GM15510 (cell line): Measurements from ENCODE around the gene TMPRSS9.

ENCODE experiments used
- POLR2A ChIP-seq: IDR thresholded peaks from 3 replicates; pipeline ENCODE4 v1.6.1; 2011; ENCODE audit warnings: borderline replicate concordance; ENCODE audit not compliant: insufficient read length; ENCODE audit errors: extremely low read depth

Gene TMPRSS9

DNA sequence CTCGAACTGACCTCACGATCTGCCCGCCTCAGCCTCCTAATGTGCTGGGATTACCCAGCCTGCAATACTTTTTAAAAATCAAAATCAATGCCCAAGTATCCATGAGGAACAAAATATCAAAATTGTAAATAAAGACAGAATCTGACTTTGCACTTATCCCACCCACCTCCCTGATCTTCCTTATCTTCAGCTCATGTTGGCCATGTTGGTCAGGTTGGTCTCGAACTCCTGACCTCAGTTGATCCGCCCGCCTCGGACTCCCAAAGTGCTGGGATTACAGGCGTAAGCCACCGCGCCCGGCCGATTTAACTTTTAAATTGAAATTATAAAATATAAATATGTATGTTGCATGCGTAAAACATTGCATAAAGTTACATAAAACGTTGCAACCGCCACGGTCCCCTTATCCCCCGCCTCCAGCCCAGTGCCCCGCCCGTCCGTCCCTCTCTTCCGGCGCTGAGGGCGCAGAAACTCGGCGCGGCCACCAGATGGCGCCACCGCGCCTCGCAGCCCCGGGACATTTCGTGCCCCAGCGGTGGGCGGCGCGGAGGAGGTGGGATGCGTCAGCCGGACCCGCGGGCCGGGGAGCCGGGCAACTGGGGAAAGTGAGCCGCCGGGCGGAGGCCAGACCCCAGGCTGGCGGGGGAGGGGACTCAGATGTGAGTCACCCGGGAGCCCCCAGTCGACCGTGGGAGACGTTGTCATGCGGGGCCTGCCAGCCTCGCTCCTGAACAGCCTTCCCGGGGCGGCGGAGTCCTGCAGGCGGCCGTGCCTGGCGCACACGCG is 114.4 kb downstream of the TMPRSS9 start:
- no peak for TF ChIP-seq POLR2A

DNA sequence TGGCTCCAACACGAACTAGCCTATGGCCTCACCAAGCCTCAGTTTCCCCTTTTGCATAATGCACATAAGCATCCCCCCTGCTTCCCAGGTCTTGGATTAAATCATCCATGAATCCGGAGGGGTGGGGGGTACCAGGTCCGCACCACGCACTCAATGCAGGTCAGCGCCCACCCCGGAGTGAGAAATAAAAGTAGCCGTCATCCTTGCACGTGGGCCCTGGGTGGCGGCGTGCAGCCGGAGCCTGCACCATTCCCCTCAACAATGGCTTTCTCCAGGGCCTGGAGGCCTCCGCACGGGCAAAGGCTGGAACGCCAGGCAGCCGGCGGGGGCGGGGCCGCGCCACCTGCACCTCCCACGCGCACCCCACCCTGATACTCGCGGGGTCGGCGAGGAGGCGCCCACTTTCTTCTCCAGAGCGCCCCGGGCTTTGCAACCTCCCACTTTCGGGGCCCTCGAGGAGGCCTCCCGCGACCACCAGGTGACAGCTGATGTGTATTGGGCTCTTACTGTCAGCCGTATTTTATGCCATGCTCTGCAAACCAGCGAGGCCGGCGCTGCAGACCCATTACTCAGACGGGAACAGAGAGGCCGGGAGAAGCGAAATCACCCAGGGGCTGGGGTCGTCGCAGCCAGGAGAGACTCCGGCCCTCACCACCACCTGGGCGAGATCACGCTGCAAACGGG is 115.1 kb downstream of the TMPRSS9 start:
- TF ChIP-seq POLR2A: peak; percentile 16
